CD14-positive monocyte (primary cell): ENCODE results near the gene SH3TC2. TPM values are rescaled to one million over a fixed set of nuclear protein-coding genes. Genes with fewer than 3 reads are reported as not detected.

Experiments used
- DNase-seq, 3 donors: peaks; one replicate each; pipeline ENCODE4 v3.0.0-alpha.2; 2011 to 2022
- H2AFZ ChIP-seq: 2 replicates; pipeline ENCODE4 v1.6.0; 2012; ENCODE audit warnings: mild to moderate bottlenecking, low read depth, low read length, inconsistent platforms; ENCODE audit not compliant: insufficient read depth, poor library complexity, severe bottlenecking
- H3K27ac ChIP-seq, 2 donors: 1 replicate in 1 of 2; 2 replicates in 1 of 2; pipeline ENCODE4 v1.5.1; 2012 to 2013; ENCODE audit warnings: low read length in 2 of 2, control low read depth in 1 of 2, inconsistent platforms in 1 of 2, low read depth in 1 of 2, mild to moderate bottlenecking in 1 of 2
- H3K27me3 ChIP-seq, 2 donors: one replicate each; pipeline versions ENCODE4 v1.6.0 to v1.6.1; 2011 to 2013; ENCODE audit warnings: low read length in 2 of 2; ENCODE audit not compliant: control insufficient read depth in 2 of 2, insufficient read depth in 2 of 2
- H3K36me3 ChIP-seq, 2 donors: replicated peaks in 1 of 2; 1 replicate in 1 of 2; 2 replicates in 1 of 2; pipeline versions ENCODE4 v1.5.1 to v1.6.1; 2012 to 2013; ENCODE audit warnings: low read length in 2 of 2, control low read depth in 1 of 2, inconsistent platforms in 1 of 2, mild to moderate bottlenecking in 1 of 2; ENCODE audit not compliant: insufficient read depth in 2 of 2, control insufficient read depth in 1 of 2
- H3K4me1 ChIP-seq, 2 donors: 1 replicate in 1 of 2; 2 replicates in 1 of 2; pipeline versions ENCODE4 v1.5.1 to v1.6.1; 2012 to 2013; ENCODE audit warnings: low read length in 2 of 2, control low read depth in 1 of 2, inconsistent platforms in 1 of 2, mild to moderate bottlenecking in 1 of 2, moderate library complexity in 1 of 2; ENCODE audit not compliant: insufficient read depth in 2 of 2, control insufficient read depth in 1 of 2
- H3K4me2 ChIP-seq: replicated peaks from 2 replicates; pipeline ENCODE3; 2012; ENCODE audit warnings: low read length, moderate library complexity, mild to moderate bottlenecking; ENCODE audit not compliant: poor library complexity, severe bottlenecking; ENCODE audit errors: extremely low read depth
- H3K4me3 ChIP-seq, 3 experiments: fragments of 200-600 bp in 1 of 3; sonication (generic) in 1 of 3; replicated peaks in 1 of 3; 1 replicate in 2 of 3; 2 replicates in 1 of 3; pipeline ENCODE4 v1.5.1; 2011 to 2013; ENCODE audit warnings: low read length in 3 of 3, mild to moderate bottlenecking in 3 of 3, control low read depth in 2 of 3, low read depth in 2 of 3, inconsistent platforms in 1 of 3, moderate library complexity in 1 of 3
- H3K79me2 ChIP-seq: 2 replicates; pipeline ENCODE4 v1.6.0; 2012; ENCODE audit warnings: mild to moderate bottlenecking, control low read depth, inconsistent platforms, low read length, moderate library complexity; ENCODE audit not compliant: insufficient read depth
- H3K9ac ChIP-seq: 2 replicates; pipeline ENCODE4 v1.6.0; 2017; ENCODE audit warnings: low read length, mild to moderate bottlenecking; ENCODE audit not compliant: insufficient read depth, poor library complexity, severe bottlenecking
- H3K9me3 ChIP-seq, 2 donors: replicated peaks in 1 of 2; 1 replicate in 1 of 2; 2 replicates in 1 of 2; pipeline versions ENCODE4 v1.5.1 to v1.6.1; 2012 to 2013; ENCODE audit warnings: low read length in 2 of 2, control low read depth in 1 of 2; ENCODE audit not compliant: control insufficient read depth in 1 of 2, insufficient read depth in 1 of 2
- H4K20me1 ChIP-seq: 2 replicates; pipeline ENCODE4 v1.6.0; 2012; ENCODE audit warnings: mild to moderate bottlenecking, low read length, control low read depth, moderate library complexity; ENCODE audit not compliant: insufficient read depth
- H3K27ac Mint-ChIP-seq, 7 donors: one replicate each; pipeline ENCODE4 v1.8.0; 2020; ENCODE audit warnings: mild to moderate bottlenecking in 7 of 7, mixed read lengths in 7 of 7, moderate library complexity in 6 of 7, inconsistent platforms in 2 of 7
- H3K27me3 Mint-ChIP-seq, 3 donors: one replicate each; pipeline ENCODE4 v1.8.0; 2021 to 2022; ENCODE audit warnings: low read depth in 3 of 3, mild to moderate bottlenecking in 3 of 3, mixed read lengths in 3 of 3, moderate library complexity in 3 of 3, inconsistent platforms in 1 of 3
- H3K36me3 Mint-ChIP-seq, 2 donors: one replicate each; pipeline ENCODE4 v1.8.0; 2020; ENCODE audit warnings: mixed read lengths in 2 of 2, inconsistent platforms in 1 of 2, mild to moderate bottlenecking in 1 of 2
- H3K4me1 Mint-ChIP-seq: one replicate; pipeline ENCODE4 v1.8.0; 2020; ENCODE audit warnings: mild to moderate bottlenecking, mixed read lengths
- H3K4me3 Mint-ChIP-seq, 2 donors: one replicate each; pipeline ENCODE4 v1.8.0; 2020; ENCODE audit warnings: mild to moderate bottlenecking in 2 of 2, mixed read lengths in 2 of 2, moderate library complexity in 1 of 2
- H3K9me3 Mint-ChIP-seq, 7 donors: one replicate each; pipeline ENCODE4 v1.8.0; 2020 to 2022; ENCODE audit warnings: mixed read lengths in 7 of 7, mild to moderate bottlenecking in 6 of 7, moderate library complexity in 6 of 7, inconsistent platforms in 2 of 7
- CTCF ChIP-seq: fragments of 200-600 bp; IDR thresholded peaks from one replicate; pipeline ENCODE4 v1.8.0; 2022; ENCODE audit warnings: antibody characterized with exemption, mild to moderate bottlenecking
- WGBS: methylation state at CpG from one replicate; pipeline ENCODE4 v1.1.5; 2013; ENCODE audit warnings: missing lambda C conversion rate; ENCODE audit not compliant: insufficient coverage; 5-methylcytosine and 5-hydroxymethylcytosine counted together
- intact Hi-C, 2 donors: fragments of 100-400 bp; cut with micrococcal nuclease; formaldehyde crosslinking; loops; one replicate each; pipeline versions ENCODE4 v1.15.0 to v1.15.1; 2023
- polyA plus RNA-seq, 3 donors: library from polyadenylated mRNA; depleted of rRNA in 1 of 3; unstranded in 2 of 3; stranded (reverse) in 1 of 3; fragments of 300-500 nt in 2 of 3; fragments of >200 nt in 1 of 3; fragmentation: Illumina TruSeq in 2 of 3; gene quantifications; 1 replicate in 2 of 3; 2 replicates in 1 of 3; pipeline ENCODE4 v1.2.3, GENCODE V29; 2012 to 2021

The SH3TC2 gene
- polyA plus RNA-seq, 3 donors = 0.01 to 0.30 (median 0.14) TPM

DNA sequence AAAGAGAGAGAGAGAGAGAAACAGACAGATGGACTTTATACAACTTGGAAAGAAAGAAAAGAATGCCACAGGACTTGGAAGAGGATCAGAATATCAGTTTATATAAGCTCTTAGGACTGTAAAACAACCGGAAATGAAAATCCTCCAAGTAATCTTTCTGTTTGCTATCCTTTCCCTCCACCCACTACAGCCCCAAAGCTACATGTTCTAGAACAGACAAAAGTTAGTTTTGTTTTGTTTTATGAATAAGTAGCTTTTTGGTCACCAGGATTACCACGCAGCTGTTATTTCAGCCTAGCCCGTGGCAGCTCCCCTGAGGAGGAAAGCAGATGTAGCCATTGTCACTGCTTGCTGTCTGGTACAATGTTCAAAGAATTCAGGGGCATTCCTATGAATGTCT lies 66.6 kb downstream of the SH3TC2 start:
- Histone ChIP-seq H3K79me2 (no peaks in the 10 kb centered on the region), H4K20me1 (no peaks in the 10 kb centered on the region)

DNA sequence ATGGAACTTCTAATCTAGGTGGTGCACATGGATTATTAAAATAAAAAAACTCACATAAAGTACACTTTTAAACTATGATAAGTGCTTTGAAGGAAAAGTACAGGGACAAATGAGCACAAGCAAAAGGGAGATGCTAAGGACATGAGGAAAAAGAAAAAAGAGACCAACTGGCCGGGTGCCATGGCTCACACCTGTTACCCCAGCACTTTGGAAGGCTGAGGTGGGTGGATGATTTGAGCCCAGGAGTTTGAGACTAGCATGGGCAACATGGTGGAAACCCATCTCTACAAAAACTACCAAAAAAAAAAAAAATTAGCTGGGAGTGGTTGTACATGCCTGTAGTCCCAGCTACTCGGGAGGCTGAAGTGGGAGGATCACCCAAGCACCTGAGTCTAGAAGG lies 67.1 kb downstream of the SH3TC2 start:
- H3K36me3 ChIP-seq = no peaks in the 10 kb centered on the region
- Mint-ChIP-seq H3K27ac (no peak overlapping the region), H3K4me3 (no peak overlapping the region), H3K9me3 (no peaks in the 10 kb centered on the region), H3K36me3 (no peaks in the 10 kb centered on the region), H3K4me1 (peaks cover 2% of the 10 kb centered on the region), H3K27me3 (no peaks in the 10 kb centered on the region)
- no peak for DNase-seq
- H3K9ac ChIP-seq = no peak overlapping the region
- TF ChIP-seq CTCF = no peak
- no peak overlapping the region for H2AFZ ChIP-seq
- H3K27me3 ChIP-seq = no peaks in the 10 kb centered on the region
- H4K20me1 ChIP-seq = no peaks in the 10 kb centered on the region
- no peaks in the 10 kb centered on the region for H3K4me1 ChIP-seq
- no peak overlapping the region for H3K27ac ChIP-seq
- H3K4me3 ChIP-seq = no peak overlapping the region
- intact Hi-C loops = loop anchor here in 1 of 2 donors (5.0 kb wide), 1 partner anchor 263 kb away; no protein-coding TSS in a partner anchor
- H3K79me2 ChIP-seq = no peaks in the 10 kb centered on the region
- H3K9me3 ChIP-seq = no peaks in the 10 kb centered on the region
- no CpG with 5 or more reads among the region's 2 CpGs for WGBS
- no peak overlapping the region for H3K4me2 ChIP-seq

More for the DNA sequence above, 66.6 kb downstream of the SH3TC2 start:
- intact Hi-C loops = loop anchor here in 1 of 2 donors (5.0 kb wide), 1 partner anchor 264 kb away; no protein-coding TSS in a partner anchor
- peaks cover 2% of the 10 kb centered on the region for H3K4me1 Mint-ChIP-seq
- DNase-seq = no peak
- H3K27me3 ChIP-seq = no peaks in the 10 kb centered on the region
- no peak overlapping the region for H3K9ac ChIP-seq
- H2AFZ ChIP-seq = no peak overlapping the region
- H3K27ac Mint-ChIP-seq = no peak overlapping the region
- H3K27ac ChIP-seq = no peak overlapping the region
- no peak overlapping the region for H3K4me3 Mint-ChIP-seq
- H3K4me2 ChIP-seq = no peak overlapping the region
- H3K9me3 Mint-ChIP-seq = no peaks in the 10 kb centered on the region
- H3K4me3 ChIP-seq = no peak overlapping the region
- no peaks in the 10 kb centered on the region for H3K36me3 ChIP-seq
- no peaks in the 10 kb centered on the region for H3K4me1 ChIP-seq
- no peaks in the 10 kb centered on the region for H3K27me3 Mint-ChIP-seq
- 100% methylated on average over 1 of the region's 3 CpGs for WGBS
- no peaks in the 10 kb centered on the region for H3K9me3 ChIP-seq
- TF ChIP-seq CTCF = no peak
- H3K36me3 Mint-ChIP-seq = no peaks in the 10 kb centered on the region
